GM21529 (cell line): Measurements from ENCODE around the gene TOR1B.
"Not testable (repeated sequence)": the region's sequence is repeated elsewhere in the genome, so short reads cannot be mapped to it uniquely, and the experiment has no call there.

Source experiments
- ATAC-seq: cut with Tn5 transposase; IDR thresholded peaks from one replicate; pipeline ENCODE4 v1.9.1; 2021; ENCODE audit not compliant: unreplicated experiment

TOR1B gene

GRCh38 chr9:129802833-129803675 is at the start of gene TOR1B:
Gene TOR1B (plus strand): TSS chr9:129803184. CDS start chr9:129803213, 29 bp downstream.
- ATAC-seq = peak; percentile 87

DNA sequence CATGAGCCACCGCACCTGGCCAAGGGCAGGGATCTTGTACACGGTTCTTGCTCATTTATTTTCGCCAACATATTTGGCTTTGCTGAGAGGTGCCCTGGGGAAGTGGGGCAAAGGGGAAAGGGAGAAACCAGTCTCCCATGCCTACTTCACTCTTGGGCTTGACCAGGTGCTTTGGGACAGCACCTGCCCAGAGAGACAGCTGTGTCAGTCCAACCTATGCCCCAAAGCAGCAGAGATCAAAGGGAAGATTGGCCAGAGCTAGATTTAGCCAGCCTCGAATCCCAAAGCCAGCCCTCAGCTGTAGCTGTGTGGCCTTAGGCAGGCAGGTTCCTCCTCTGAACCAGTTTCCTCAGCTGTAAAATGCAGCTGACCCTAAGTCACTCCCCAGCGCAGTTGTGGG is 47.8 kb upstream of the TOR1B start:
- ATAC-seq = no peak

GRCh38 chr9:129756191-129756590 is 46.8 kb upstream of the TOR1B start:
- ATAC-seq = no peak

- ATAC-seq = no peak
Observed at GRCh38 chr9:129757045-129757444, 45.9 kb upstream of the TOR1B start.

DNA sequence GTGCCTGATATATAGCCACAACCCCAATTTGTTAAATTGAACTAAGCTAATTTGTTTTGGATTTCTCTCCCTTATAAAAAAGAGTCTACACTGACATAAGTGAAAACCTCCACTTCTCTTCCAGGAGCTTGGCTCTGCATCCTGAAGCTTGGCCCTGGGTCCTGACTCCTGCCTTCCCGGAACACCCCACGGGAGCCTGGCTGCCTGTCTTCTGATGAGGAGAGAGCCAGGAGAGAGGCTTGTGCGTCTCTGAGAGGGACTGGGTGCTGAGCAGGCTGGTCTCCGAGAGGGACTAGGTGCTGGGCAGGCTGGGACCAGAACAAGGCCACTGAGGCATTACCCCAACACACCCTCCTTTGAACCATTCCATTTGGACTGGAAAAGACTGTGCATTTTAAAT is 43.7 kb upstream of the TOR1B start:
- no peak for ATAC-seq

DNA sequence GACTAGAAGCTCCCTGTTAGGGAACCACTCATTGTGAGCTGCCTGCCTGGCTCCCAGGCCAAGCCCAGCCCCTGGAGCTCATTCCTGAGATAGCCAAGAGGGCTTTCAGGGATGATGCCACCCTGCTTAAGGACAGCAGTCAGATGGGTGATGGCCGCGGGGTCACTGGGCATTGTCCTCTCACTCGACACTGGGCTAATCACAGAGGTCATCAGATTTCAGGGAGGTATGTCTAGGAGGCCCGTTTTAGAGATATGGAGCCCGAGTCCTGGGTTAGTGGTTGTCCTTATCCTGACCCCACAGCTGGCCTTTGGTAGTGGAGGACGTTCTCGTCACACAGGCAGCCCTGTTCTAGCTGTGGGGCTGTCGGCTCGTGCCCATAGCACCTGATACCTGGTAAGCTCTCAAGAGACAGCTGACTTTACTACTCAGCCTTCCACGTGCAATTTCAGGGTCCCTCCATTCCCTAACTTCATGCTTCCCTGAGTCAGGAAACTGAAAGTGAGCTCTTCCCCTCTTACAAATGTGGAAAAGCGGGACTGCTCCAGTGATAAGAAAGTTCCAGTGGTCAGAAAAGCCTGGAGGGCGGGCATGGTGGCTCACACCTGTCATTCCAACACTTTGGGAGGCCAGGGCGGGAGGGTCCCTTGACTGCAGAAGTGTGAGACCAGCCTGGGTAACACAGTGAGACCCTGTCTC is 43.0 kb upstream of the TOR1B start:
- ATAC-seq = no peak

DNA sequence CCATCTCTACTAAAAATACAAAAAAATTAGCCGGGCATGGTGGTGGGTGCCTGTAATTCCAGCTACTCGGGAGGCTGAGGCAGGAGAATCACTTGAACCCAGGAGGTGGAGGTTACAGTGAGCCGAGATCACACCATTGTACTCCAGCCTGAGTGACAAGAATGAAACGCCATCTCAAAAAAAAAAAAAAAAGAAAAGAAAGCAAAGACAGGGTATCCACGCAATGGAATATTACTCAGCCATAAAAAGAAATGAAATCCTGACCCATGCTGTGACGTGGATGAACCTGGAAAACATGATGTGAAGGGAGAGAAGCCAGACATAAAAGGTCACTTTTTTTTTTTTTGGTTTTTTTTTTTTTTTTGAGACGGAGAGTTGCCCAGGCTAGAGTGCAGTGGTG is 42.2 kb upstream of the TOR1B start:
- not testable (repeated sequence) for ATAC-seq

DNA sequence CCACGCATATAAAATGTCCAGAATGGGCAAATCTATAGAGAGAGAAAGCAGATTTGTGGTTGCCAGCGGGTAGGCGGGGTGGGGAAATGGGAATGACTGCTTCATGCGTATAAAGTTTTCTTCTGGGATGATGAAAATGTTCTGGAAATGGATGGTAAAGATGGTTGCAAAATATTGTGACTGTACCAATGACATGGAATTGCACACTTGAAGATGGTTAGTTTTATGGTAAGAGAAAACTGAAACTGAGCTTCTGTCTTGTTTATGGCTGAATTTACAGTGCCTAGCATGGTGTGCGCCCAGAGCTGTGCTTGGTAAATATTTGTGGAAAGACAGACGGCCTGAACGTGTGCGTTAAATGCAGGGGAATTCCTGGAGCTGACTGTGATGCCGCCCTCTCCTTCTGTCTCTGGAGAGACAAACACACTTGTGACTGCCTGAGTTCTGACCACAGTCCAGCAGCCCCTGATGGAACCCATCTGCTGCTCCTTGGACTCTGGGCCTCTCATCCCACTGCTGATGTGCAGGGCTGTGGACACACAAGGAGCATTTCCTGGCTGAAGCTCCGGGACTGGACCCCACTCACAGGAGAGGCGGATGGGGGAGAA is 41.6 kb upstream of the TOR1B start:
- ATAC-seq = no peak

GRCh38 chr9:129761901-129762369 is 41.0 kb upstream of the TOR1B start:
- ATAC-seq = no peak

- not testable (repeated sequence) for ATAC-seq
Observed at GRCh38 chr9:129762370-129762984, 40.5 kb upstream of the TOR1B start.

GRCh38 chr9:129762985-129763926 is 39.7 kb upstream of the TOR1B start:
- ATAC-seq = no peak

GRCh38 chr9:129765764-129766317 is 37.1 kb upstream of the TOR1B start:
- ATAC-seq = no peak

DNA sequence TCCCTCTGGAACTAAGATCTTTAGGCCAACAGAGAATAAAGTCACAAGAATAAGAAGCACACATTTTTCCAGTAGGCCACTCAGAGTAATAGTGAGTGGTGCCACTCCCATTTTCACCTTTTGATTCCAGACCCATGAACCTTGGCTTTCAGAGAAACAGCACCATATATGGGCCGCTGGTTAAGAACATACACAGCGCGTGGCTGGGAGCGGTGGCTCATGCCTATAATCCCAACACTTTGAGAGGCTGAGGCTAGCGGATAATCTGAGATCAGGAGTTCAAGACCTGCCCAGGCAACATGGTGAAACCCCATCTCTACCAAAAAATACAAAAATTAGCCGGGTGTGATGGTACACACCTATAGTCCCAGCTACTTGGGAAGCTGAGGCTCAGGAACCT is 34.5 kb upstream of the TOR1B start:
- no peak for ATAC-seq

- no peak for ATAC-seq
Observed at GRCh38 chr9:129769669-129770068, 33.3 kb upstream of the TOR1B start.

GRCh38 chr9:129770741-129771140 is 32.2 kb upstream of the TOR1B start:
- ATAC-seq = no peak

DNA sequence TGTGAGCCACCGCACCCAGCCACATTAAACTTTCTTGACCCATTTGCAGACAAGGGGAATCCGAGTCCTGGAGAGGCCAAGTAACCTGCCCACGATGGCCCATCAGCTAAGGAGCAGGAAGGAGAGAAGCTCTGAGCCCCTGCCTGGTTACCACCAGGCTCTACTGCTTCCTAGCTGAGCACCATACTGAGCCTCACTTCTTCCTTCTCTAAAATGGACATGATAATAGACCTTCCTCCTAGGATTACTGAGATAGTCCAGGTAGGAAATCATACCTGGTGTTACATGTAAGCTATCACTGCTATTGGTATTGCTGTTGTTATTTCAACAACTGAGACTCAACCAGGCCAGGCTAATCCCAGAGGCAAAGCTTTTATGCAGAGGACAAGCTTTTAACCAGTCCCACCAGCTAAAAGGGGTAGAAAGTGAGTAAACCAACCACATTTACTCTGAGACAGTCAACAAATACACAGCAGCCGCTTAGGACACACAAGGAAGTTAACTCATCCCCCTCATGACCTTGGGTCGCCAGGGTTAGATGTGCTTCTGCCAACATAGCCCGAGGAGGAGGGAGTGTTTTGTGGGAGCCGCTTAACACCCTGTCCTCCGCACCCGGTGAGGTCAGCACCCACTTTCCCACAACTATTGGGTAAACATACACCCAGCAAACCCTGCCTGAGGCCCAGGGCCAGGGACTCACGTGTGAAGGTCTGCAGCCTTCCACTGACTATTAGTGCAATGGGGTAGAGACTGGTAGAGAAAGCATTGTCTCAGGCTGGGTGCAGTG is 29.5 kb upstream of the TOR1B start:
- ATAC-seq = no peak

- ATAC-seq = no peak
Observed at GRCh38 chr9:129774791-129775447, 28.1 kb upstream of the TOR1B start.

DNA sequence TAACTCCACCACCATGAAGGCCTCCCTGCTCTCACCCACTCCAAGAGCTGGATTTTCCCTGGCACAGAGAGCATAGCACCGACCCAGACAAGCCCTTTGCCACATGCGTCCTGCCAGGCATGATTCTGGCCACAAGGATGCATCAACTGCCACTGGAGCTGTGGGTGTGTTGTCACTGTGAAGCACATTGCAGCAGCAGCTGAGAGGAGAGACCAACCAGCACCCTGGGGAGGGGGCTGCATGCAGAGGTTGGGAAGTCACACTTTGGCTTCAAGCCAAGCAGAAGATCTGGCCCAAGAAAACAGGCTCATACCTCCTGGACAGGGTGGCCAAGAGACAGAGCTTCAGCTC is 27.6 kb upstream of the TOR1B start:
- no peak for ATAC-seq

- ATAC-seq = not testable (repeated sequence)
Observed at GRCh38 chr9:129776096-129776495, 26.9 kb upstream of the TOR1B start.
